ENCODE measurements around the gene KAT2A. TPM values are rescaled to one million over a fixed set of nuclear protein-coding genes. Genes with fewer than 3 reads are reported as not detected.

The KAT2A gene
- total RNA-seq, 1 donor from 2014 or later: 63.1 TPM

DNA sequence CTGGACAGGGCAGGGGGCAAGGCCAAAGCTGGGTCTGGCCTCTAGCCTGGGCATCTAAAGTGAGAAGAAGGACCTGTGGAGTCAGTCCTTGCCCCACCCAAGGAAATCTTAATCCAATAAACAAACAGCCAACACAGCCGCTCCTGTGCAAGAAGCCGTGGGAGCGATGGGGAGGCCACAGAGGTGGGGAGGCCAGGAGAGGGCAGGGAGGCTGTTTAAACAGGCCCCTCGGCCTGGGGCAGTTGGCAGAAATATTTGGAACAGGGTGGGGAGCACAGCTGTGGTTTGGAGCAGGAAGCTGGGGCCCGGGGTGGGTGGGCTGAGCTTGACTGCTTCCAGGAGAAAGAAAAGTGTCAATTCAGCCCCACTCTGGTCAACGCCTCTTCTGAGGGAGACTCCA lies 28.2 kb downstream of the KAT2A start:
- Histone ChIP-seq H3K36me3 (no peaks in the 10 kb centered on the region), H3K27ac (no peak overlapping the region), H3K27me3 (no peaks in the 10 kb centered on the region), H3K4me3 (no peak overlapping the region), H3K9me3 (no peaks in the 10 kb centered on the region), H3K4me1 (peaks cover 5% of the 10 kb centered on the region)
- TF ChIP-seq POLR2AphosphoS5 (IDR thresholded peaks at IDR 0.05; ENCODE audit: insufficient read depth in 1 of 2, low read depth in 1 of 2): no peak
- TF ChIP-seq, protein P1, sequence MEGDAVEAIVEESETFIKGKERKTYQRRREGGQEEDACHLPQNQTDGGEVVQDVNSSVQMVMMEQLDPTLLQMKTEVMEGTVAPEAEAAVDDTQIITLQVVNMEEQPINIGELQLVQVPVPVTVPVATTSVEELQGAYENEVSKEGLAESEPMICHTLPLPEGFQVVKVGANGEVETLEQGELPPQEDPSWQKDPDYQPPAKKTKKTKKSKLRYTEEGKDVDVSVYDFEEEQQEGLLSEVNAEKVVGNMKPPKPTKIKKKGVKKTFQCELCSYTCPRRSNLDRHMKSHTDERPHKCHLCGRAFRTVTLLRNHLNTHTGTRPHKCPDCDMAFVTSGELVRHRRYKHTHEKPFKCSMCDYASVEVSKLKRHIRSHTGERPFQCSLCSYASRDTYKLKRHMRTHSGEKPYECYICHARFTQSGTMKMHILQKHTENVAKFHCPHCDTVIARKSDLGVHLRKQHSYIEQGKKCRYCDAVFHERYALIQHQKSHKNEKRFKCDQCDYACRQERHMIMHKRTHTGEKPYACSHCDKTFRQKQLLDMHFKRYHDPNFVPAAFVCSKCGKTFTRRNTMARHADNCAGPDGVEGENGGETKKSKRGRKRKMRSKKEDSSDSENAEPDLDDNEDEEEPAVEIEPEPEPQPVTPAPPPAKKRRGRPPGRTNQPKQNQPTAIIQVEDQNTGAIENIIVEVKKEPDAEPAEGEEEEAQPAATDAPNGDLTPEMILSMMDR (IDR thresholded peaks at IDR 0.05): no peak
- no peak for TF ChIP-seq POLR2A (IDR thresholded peaks at IDR 0.05)
- intact Hi-C loops (cut with DNase I): no loop called here
- DNase-seq (ENCODE audit: extremely low spot score in 2 of 2): no peak

DNA sequence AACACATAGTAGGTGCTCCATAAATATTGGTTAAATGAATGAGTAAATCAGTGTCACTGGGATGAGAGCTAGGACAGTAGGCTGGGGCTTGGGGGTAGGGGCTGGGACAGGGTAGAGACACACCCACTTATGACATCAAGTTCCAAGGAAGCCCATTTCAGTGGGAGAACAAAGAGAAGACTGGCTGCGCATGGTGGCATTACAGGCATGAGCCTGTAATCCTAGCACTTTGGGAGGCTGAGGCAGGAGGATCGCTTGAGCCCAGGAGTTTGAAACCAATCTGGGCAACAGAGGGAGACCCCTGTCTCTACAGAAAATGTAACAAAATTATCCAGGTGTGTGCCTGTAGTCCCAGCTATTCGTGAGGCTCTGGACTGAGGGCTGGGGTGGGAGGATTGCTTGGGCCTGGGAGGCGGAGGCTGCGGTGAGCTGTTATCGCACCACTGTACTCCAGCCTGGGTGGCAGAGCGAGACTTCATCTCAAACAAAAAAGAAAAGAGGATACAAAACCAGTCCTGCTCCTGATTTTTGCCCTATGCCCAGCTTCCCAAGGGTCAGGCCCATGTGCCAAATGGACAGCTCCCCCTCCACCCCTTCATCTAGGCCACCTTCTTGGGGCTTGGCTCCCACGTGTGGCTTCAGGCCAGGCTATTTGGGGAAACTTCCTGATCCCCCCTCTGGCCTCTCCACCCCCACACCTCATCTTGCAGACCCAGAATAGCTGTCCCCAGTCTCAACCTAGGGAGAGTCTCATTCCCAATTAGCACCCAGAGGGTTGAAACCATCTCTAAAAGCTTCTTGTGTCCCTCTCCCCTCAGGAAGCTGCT lies 30.0 kb downstream of the KAT2A start:
- DNase-seq (ENCODE audit: extremely low spot score in 2 of 2): no peak
- TF ChIP-seq, protein P1 (IDR thresholded peaks at IDR 0.05): no peak
- TF ChIP-seq POLR2A (IDR thresholded peaks at IDR 0.05) (no peak), POLR2AphosphoS5 (IDR thresholded peaks at IDR 0.05; ENCODE audit: insufficient read depth in 1 of 2, low read depth in 1 of 2) (no peak)
- Histone ChIP-seq H3K9me3 (no peaks in the 10 kb centered on the region), H3K27ac (no peak overlapping the region), H3K27me3 (no peaks in the 10 kb centered on the region), H3K4me3 (no peak overlapping the region), H3K36me3 (no peaks in the 10 kb centered on the region), H3K4me1 (no peaks in the 10 kb centered on the region)
- intact Hi-C loops (cut with DNase I): no loop called here

DNA sequence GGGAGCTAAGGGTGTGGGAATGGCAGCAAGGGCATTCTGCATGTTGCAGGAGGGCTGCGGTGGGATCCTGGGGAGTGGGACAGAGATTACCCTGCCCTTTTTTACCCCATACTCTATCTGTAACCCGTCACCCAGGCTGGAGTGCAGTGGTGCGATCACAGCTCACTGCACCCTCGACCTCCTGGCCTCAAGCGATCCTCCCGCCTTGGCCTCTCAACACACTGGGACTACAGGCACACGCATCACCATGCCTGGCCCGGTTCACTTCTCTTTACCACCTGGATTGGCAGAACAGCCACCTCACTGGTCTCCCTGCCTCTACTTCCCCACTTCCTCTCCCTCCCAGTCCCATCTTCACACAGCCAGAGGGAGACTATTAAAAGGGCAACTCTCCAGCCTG lies 32.4 kb downstream of the KAT2A start:
- TF ChIP-seq, protein P1 (IDR thresholded peaks at IDR 0.05): no peak
- no peak for TF ChIP-seq POLR2A (IDR thresholded peaks at IDR 0.05)
- no peak for TF ChIP-seq POLR2AphosphoS5 (IDR thresholded peaks at IDR 0.05; ENCODE audit: insufficient read depth in 1 of 2, low read depth in 1 of 2)
- no peak overlapping the region for H3K4me3 ChIP-seq

DNA sequence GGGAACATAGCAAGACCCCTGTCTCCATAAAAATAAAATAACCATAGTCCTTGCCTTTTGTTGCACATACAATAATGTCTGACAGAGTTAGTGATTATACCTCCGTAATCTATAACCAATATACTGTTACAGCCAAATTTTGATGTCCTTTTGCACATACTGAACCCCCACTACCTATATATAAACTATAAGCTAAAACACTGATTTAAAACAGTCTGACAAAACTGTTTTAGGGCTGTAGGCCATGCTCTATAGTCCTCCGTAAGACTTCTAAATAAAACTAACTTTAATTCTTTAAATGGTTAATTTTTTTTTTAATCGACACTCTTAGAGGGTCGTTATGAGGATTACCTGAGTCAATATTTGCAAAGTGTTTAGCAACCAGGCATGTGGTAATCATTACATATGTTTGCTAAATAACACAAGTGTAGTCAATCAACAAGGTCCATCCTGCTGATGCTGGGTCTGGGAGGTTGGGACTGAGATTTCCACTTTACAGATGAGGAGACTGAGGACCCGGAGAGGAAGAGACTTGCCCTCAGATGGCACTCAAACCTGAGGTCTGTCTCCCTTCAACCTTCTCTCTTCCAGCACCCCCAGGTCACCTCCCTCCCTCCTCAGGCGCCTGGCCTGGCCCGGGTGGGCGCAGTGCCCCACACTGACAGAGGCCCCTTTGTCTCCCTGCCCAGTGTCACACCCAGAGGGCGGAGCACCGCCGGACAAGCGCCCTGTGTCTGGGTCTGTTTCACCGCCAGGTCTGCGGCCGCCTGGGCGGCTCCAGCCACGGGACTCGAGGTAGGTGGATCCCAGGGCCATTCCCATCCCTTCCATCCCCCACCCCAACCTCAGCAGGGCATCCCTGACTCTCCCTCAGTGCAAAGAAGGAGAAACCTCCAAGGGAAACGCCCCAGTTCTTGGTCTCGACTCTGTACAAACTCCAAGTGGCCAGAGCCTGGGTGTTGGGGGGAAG lies 33.1 kb downstream of the KAT2A start:
- intact Hi-C loops (cut with DNase I): no loop called here
- Histone ChIP-seq H3K4me1 (no peaks in the 10 kb centered on the region), H3K27ac (no peak overlapping the region), H3K9me3 (no peaks in the 10 kb centered on the region), H3K27me3 (no peaks in the 10 kb centered on the region), H3K4me3 (no peak overlapping the region), H3K36me3 (no peaks in the 10 kb centered on the region)
- no peak for TF ChIP-seq POLR2A (IDR thresholded peaks at IDR 0.05)
- no peak for TF ChIP-seq POLR2AphosphoS5 (IDR thresholded peaks at IDR 0.05; ENCODE audit: insufficient read depth in 1 of 2, low read depth in 1 of 2)
- TF ChIP-seq, protein P1 (IDR thresholded peaks at IDR 0.05): no peak
- DNase-seq (ENCODE audit: extremely low spot score in 2 of 2): no peak

More for the DNA sequence above, 32.4 kb downstream of the KAT2A start:
- no peak for DNase-seq (ENCODE audit: extremely low spot score in 2 of 2)
- Histone ChIP-seq H3K27me3 (no peaks in the 10 kb centered on the region), H3K27ac (no peak overlapping the region), H3K9me3 (no peaks in the 10 kb centered on the region), H3K36me3 (no peaks in the 10 kb centered on the region), H3K4me1 (no peaks in the 10 kb centered on the region)
- intact Hi-C loops (cut with DNase I): no loop called here
